ENCODE results near the gene MAP1S. TPM values are rescaled to one million over a fixed set of nuclear protein-coding genes. Genes with fewer than 3 reads are reported as not detected.

MAP1S gene
- polyA plus RNA-seq, 4 donors: 32.2 to 44.4 (median 35.3) TPM

Other genes with a start within 250 kb of the MAP1S start
- 10 to 100 TPM; 12.0 to 17.0 (median 13.3) TPM for gene SLC27A1, start 249.0 kb upstream of the MAP1S start, polyA plus RNA-seq (ENCODE audit: insufficient read length in 4 of 4)
- gene PGLS, start 207.8 kb upstream of the MAP1S start, polyA plus RNA-seq (ENCODE audit: insufficient read length in 4 of 4): 10 to 100 TPM; 56.4 to 92.0 (median 60.8) TPM
- 10 to 100 TPM; 46.6 to 49.6 (median 48.2) TPM for gene COLGALT1, start 163.8 kb upstream of the MAP1S start, polyA plus RNA-seq (ENCODE audit: insufficient read length in 4 of 4)
- gene UNC13A, start 31.1 kb upstream of the MAP1S start, polyA plus RNA-seq (ENCODE audit: insufficient read length in 4 of 4): under 1 TPM; 0.12 to 0.42 (median 0.24) TPM
- gene FCHO1, start 32.0 kb downstream of the MAP1S start, polyA plus RNA-seq (ENCODE audit: insufficient read length in 4 of 4): 1 to 10 TPM; 1.6 to 3.4 (median 2.0) TPM
- gene B3GNT3, start 75.7 kb downstream of the MAP1S start, polyA plus RNA-seq (ENCODE audit: insufficient read length in 4 of 4): 10 to 100 TPM in 1 of 4 donors, 1 to 10 TPM in 3; 3.9 to 13.5 (median 7.2) TPM
- under 1 TPM in 3 of 4 donors, not detected in 1; 0.19 to 0.54 (median 0.22) TPM for gene INSL3, start 102.0 kb downstream of the MAP1S start, polyA plus RNA-seq (ENCODE audit: insufficient read length in 4 of 4)
- gene JAK3, start 128.5 kb downstream of the MAP1S start, polyA plus RNA-seq (ENCODE audit: insufficient read length in 4 of 4): 1 to 10 TPM; 2.1 to 3.6 (median 3.0) TPM
- 1,000 to 10,000 TPM in 1 of 4 donors, 100 to 1,000 TPM in 3; 830 to 1,276 (median 861) TPM for gene RPL18A, start 140.4 kb downstream of the MAP1S start, polyA plus RNA-seq (ENCODE audit: insufficient read length in 4 of 4)
- under 1 TPM in 3 of 4 donors, not detected in 1; 0.04 to 0.06 (median 0.05) TPM for gene SLC5A5, start 152.5 kb downstream of the MAP1S start, polyA plus RNA-seq (ENCODE audit: insufficient read length in 4 of 4)
- 10 to 100 TPM; 50.8 to 96.8 (median 54.8) TPM for gene CCDC124, start 213.5 kb downstream of the MAP1S start, polyA plus RNA-seq (ENCODE audit: insufficient read length in 4 of 4)
- gene KCNN1, start 247.6 kb downstream of the MAP1S start, polyA plus RNA-seq (ENCODE audit: insufficient read length in 4 of 4): 1 to 10 TPM; 4.4 to 7.3 (median 4.9) TPM